Urinary bladder (tissue), 4 donors: ENCODE results near the gene TLL1. TPM values are rescaled to one million over a fixed set of nuclear protein-coding genes. Genes with fewer than 3 reads are reported as not detected.

Source experiments
- DNase-seq: peaks from one replicate; pipeline ENCODE4 v3.0.0-alpha.2; 2015; ENCODE audit errors: extremely low spot score
- H3K27ac ChIP-seq: one replicate; pipeline ENCODE4 v1.5.1; 2013; ENCODE audit warnings: low read depth, mild to moderate bottlenecking, moderate library complexity
- H3K36me3 ChIP-seq: one replicate; pipeline ENCODE4 v1.6.1; 2013; ENCODE audit warnings: mild to moderate bottlenecking, moderate library complexity; ENCODE audit not compliant: insufficient read depth
- H3K4me1 ChIP-seq: one replicate; pipeline ENCODE4 v1.6.1; 2013; ENCODE audit warnings: mild to moderate bottlenecking, moderate library complexity; ENCODE audit not compliant: insufficient read depth
- H3K4me3 ChIP-seq: one replicate; pipeline ENCODE4 v1.5.1; 2013; ENCODE audit warnings: low read depth, low read length
- WGBS: extraction: QIAGEN DNeasy Blood & Tissue Kit; methylation state at CpG from one replicate; pipeline ENCODE4 v1.1.7; 2013; 5-methylcytosine and 5-hydroxymethylcytosine counted together
- polyA plus RNA-seq: library from polyadenylated mRNA; stranded (reverse); fragments of 200-250 nt; gene quantifications from one replicate; pipeline ENCODE4 v1.2.3, GENCODE V29; 2013
- total RNA-seq: library from RNA; depleted of rRNA; stranded (reverse); fragments of >200 nt; gene quantifications from one replicate; pipeline ENCODE4 v1.2.3, GENCODE V29; 2014
- donor health status: healthy with polysubstance abuse.
- donor health status: healthy.

The TLL1 gene
- total and polyA plus RNA-seq, 2 donors: 2.4 to 7.6 TPM

DNA sequence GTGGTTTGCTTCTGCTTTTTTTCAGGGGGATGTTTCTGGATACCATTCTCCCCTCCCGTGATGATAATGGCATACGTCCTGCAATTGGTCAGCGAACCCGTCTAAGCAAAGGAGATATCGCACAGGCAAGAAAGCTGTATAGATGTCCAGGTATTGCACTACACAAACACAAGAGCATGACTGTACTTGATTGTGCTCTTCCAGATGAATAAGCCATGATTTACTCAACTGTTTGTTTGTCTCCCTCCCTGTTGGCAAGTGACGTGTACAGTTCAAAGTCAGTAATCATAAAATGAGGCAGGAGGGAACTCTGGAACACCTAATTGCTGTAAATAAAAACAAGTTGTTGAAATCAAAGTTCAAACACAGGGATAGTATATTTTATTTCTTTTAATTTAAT, 141.4 kb downstream of the TLL1 start:
- DNase-seq: peak; percentile 10
- WGBS: 82% methylated on average over 6 of the region's 6 CpGs
- Histone ChIP-seq H3K36me3 (no peaks in the 10 kb centered on the region), H3K4me1 (no peaks in the 10 kb centered on the region), H3K4me3 (no peak overlapping the region), H3K27ac (no peak overlapping the region)

DNA sequence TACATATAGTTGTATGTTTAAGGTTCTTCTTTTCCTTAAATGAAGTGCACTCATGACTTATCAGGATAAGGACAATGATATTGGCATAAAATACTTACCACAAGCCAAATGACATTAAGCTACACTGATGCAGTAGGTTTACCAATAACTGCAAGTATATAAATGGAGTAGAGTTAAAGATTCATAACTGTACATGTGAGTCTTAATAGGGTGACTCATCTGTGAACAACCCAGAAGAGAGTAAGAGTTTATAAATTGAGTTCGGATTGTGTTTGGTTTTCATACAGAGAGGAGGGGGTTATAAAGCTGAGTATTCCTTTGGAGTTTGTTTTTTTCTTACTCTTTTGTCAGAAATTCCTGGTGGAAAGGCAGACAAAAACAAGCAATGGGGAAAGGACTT, 144.8 kb downstream of the TLL1 start:
- DNase-seq: no peak
- Histone ChIP-seq H3K4me3 (no peak overlapping the region), H3K36me3 (no peaks in the 10 kb centered on the region), H3K4me1 (no peaks in the 10 kb centered on the region), H3K27ac (no peak overlapping the region)
- WGBS: 52% methylated on average over 1 of the region's 1 CpG

DNA sequence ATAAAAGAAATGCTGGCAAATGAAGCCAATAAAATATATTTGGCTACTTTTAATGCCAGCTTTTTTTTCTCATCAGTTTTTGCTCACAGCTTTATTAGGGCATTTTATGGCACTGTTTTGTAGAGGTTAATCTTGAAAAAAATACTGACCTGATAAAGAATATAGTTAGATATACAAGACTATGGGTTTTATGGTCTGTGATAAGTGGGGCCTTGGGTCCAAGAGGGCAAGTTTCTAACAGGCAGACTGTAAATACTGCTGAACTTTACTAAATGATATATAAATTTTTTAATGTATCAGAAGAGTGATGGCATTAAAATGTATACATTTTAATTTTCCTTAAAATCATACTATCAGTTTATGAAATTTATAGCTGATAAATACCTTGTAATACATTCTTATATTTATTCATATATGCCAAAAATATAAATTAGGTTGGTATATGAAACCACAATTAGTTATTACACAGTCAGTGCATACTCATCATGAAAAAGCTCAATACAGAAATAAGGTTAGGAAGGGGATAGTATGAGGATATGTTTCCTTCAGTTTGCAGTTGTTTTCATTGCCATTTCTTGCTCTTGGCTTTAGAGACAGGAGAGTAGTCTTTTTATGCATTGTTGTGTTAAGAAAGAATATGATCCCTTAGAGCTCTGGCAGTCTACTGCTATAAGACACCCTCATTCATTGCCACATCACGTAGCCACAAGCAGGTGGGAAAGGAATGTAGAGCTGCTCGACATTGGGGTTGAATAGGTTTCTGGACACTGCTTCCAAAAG, 146.6 kb downstream of the TLL1 start:
- DNase-seq: no peak
- H3K4me1 ChIP-seq: no peaks in the 10 kb centered on the region
- no peaks in the 10 kb centered on the region for H3K36me3 ChIP-seq
- no peak overlapping the region for H3K27ac ChIP-seq
- WGBS: 70% methylated on average over 2 of the region's 2 CpGs
- H3K4me3 ChIP-seq: no peak overlapping the region

DNA sequence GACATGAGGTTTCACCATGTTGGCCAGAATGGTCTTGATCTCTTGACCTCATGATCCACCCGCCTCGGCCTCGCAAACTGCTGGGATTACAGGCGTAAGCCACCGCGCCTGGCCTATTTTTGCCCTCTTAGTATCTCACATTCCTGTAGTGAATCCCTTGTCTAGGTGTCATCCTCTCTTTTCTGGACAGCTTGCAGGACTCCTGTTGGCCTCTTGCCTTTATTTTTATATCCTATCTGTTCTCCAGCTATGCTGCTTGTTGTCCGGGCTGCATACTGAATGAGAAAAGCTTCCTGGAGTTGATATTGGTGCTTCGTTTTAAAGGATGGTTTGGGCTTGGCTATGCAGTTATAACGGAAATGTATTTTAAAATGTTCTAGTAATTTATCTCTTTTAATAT, 148.6 kb downstream of the TLL1 start:
- Histone ChIP-seq H3K4me1 (no peaks in the 10 kb centered on the region), H3K4me3 (no peak overlapping the region), H3K27ac (no peak overlapping the region), H3K36me3 (no peaks in the 10 kb centered on the region)
- DNase-seq: no peak
- 52% methylated on average over 9 of the region's 9 CpGs for WGBS

DNA sequence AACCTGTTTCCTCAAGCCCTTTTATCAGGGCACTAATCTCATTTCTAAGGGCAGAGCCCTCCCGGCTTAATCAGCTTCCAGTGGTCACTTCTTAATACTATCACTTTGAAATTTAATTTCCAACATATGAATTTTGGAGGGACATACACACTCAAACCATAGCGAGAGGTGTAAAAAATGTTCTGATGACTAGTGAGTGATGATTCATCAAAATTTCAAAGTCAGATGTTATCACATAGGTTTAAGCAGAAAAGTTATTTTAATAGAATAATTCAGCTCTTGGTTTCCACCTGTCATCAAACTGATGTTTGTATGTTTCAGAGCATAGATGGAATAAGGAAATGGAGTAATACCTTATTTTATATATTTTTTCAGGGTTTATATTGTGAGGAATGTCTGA, 161.9 kb downstream of the TLL1 start:
- Histone ChIP-seq H3K36me3 (no peaks in the 10 kb centered on the region), H3K27ac (no peak overlapping the region), H3K4me3 (no peak overlapping the region), H3K4me1 (no peaks in the 10 kb centered on the region)
- WGBS: 93% methylated on average over 2 of the region's 2 CpGs
- DNase-seq: no peak

DNA sequence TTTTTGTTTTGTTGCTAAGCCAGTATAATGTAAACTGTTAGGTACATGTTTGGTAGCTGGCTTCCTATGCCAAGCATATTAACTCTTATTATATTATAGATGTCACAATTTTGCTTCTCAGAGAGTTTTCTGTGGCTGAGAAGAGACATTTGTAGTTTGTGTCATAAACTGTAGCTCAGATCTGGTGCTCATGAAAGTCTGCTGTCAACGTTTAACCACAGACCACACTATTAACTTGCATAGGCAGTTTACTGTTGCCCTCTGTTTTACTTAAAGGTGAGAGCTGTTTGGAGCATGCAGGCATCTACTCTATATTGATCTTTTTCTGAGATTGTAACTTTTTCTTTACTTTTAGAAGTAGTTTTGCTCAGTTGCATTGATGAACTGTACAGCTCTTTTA, 166.8 kb downstream of the TLL1 start:
- Histone ChIP-seq H3K27ac (no peak overlapping the region), H3K36me3 (no peaks in the 10 kb centered on the region), H3K4me3 (no peak overlapping the region), H3K4me1 (no peaks in the 10 kb centered on the region)
- WGBS: 40% methylated on average over 1 of the region's 1 CpG
- no peak for DNase-seq

DNA sequence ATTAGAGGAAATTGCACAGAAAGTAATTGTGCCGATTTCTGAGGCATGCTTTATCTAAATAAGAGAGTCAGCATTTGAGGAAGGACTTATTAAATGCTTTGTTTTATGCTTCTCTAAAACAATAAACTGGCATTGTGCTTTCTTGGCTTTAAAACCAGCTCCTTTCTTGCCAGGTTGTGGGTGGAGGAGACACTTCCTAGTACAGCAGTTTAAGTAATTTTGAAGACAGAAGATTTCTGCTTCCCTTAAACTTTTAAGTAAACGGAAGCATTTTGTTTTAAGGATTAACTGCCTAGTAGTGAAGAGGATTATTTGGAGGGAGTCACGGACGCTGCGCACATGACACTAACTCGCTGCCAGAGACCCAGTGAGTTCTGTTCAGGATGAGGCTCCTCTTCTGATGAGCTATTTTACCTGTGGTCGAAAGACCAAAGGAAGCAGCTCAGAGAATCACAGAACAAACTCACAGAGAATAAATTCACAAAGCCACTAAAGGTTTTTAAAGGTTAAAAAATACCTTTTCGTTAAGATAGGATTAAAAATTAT, 169.5 kb downstream of the TLL1 start:
- WGBS: 8% methylated on average over 8 of the region's 8 CpGs
- Histone ChIP-seq H3K4me1 (no peaks in the 10 kb centered on the region), H3K36me3 (no peaks in the 10 kb centered on the region), H3K27ac (no peak overlapping the region), H3K4me3 (no peak overlapping the region)
- DNase-seq: no peak

DNA sequence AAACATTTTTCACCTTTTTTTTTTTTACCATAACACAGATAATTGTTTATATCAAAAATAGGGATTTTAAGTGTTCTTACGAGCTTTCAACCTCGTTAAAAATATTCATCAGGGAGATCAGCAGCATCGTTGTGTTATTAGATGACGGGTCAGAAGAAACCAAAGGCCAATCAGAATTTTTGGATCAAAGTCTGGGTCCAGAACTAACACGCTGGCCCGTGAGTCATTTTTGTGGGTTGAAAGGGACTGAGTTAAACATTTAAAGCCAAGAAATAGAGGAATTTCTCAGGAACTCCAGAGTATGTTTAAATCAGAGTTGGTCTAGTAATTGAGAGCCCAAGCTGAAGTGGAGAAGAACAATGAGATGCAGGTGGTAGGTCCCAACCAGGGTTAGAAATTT, 170.8 kb downstream of the TLL1 start:
- H3K27ac ChIP-seq: no peak overlapping the region
- WGBS: 52% methylated on average over 6 of the region's 6 CpGs

DNA sequence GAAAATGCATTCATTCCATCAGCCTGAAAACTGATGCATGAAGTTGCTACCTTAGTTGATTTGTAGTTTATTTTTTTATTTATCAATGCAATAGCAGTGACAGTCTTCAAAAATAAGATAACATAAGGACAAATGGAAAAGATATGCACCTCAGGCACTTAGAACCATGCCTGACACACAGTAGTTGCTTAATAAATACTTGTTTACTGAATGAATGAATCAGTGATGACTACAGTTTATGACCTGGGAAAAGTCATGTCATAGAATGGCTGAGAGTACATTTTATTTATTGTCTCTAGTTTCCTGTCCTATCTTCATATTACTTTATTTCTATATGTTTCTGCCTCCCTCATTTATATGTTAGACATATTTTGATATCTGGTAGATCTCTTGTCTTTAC, 171.8 kb downstream of the TLL1 start:
- Histone ChIP-seq H3K4me3 (no peak overlapping the region), H3K4me1 (no peaks in the 10 kb centered on the region), H3K27ac (no peak overlapping the region), H3K36me3 (no peaks in the 10 kb centered on the region)
- no peak for DNase-seq

More for the DNA sequence above, 170.8 kb downstream of the TLL1 start:
- Histone ChIP-seq H3K4me1 (no peaks in the 10 kb centered on the region), H3K4me3 (no peak overlapping the region), H3K36me3 (no peaks in the 10 kb centered on the region)
- no peak for DNase-seq

DNA sequence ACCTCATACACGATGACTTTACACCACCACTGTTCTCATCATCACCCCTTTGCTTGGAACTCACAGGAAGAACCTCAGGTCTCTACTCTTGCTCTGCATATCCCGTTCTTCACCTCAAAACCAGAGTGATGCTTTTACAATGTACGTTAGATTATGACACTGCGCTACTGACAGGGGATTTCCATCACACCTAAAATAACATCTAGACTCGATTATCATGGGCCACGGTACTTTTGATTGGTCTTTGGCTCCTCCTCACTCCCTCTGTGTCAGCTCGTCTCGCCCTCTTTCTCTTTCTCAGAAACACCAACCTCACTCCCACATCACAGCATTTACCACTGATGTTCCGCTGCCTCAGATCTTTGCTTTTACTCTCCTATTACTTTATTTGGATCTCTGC, 172.4 kb downstream of the TLL1 start:
- DNase-seq: no peak
- H3K36me3 ChIP-seq: no peaks in the 10 kb centered on the region
- 82% methylated on average over 9 of the region's 9 CpGs for WGBS
- H3K27ac ChIP-seq: no peak overlapping the region
- H3K4me1 ChIP-seq: no peaks in the 10 kb centered on the region
- no peak overlapping the region for H3K4me3 ChIP-seq

DNA sequence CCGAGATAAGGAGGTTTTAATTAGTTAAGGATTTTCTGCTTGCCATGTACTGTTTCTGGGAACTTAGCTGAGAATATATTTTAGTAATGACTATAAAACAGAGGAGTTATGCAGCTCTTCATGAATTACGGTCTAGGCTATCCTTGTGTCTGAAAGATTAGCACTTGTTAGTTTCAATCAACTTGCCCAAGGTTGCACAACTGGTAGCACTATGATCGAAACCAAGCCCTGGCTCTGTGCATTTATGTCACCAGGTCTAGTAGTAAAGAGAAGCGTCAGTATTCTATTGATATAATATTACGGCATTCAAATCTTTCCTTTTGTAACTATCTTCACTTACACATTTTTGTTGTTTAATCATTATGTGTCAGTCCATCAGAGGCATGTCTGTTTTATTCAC, 176.0 kb downstream of the TLL1 start:
- no peak for DNase-seq
- no peak overlapping the region for H3K27ac ChIP-seq
- 51% methylated on average over 5 of the region's 5 CpGs for WGBS
- no peak overlapping the region for H3K4me3 ChIP-seq
- H3K4me1 ChIP-seq: no peaks in the 10 kb centered on the region
- no peaks in the 10 kb centered on the region for H3K36me3 ChIP-seq

DNA sequence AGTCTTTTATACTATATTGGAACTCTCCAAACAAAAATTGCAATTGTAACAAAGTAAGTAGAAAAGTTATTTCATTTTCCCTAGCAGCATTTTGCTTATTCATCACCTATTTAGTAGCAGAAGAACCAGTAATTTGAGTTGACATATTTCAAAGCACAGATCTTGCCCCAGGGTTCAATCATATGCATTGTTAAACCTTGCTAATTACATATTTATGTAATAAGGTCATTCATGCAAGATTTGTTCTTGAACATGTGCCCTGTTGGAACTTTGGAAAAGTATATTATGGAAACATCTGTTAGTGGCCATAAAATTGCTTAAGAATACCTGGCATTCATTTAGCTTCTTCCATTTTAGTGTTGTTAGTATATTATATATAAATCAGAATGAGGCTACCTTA, 191.7 kb downstream of the TLL1 start:
- DNase-seq: no peak
- no peaks in the 10 kb centered on the region for H3K4me1 ChIP-seq

DNA sequence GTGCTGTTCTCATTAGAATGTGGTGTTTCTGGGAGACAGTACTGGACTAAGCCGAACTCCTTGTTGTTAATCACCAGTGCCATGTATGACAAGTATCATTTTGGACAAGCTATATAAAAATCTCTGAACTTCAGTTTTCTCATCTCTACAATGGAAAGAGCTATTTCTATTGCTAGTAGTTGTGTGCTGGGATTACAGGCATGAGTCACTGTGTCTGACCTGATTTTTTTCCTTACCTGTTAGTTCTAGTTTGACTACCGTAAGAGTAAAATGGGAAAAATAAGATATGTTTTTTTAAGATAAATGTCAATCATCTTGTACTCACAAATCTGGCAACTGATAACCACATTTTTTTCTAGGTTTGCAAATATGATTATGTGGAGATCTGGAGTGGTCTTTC, 192.3 kb downstream of the TLL1 start:
- Histone ChIP-seq H3K4me1 (no peaks in the 10 kb centered on the region), H3K27ac (no peak overlapping the region)
- WGBS: 97% methylated on average over 2 of the region's 2 CpGs

More for the DNA sequence above, 191.7 kb downstream of the TLL1 start:
- Histone ChIP-seq H3K4me3 (no peak overlapping the region), H3K27ac (no peak overlapping the region), H3K36me3 (no peaks in the 10 kb centered on the region)

DNA sequence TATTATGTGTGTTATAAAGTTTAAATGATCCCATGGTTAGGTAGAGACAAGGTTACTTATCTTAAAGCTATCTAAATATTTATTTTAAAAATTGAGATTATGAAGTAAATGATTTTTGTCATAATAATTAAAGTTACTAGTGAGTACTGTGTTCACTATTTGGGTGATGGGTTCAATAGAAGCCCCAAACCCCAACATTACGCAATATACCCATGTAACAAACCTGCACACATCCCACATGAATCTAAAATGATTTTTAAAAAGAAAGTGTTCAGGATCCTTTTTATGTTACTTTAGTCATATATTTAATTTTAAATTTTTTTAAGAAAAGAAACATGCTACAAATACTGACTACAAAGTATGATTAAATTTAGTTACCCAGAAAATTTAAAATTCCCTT, 193.9 kb downstream of the TLL1 start:
- H3K4me3 ChIP-seq: no peak overlapping the region
- H3K4me1 ChIP-seq: no peaks in the 10 kb centered on the region
- 97% methylated on average over 1 of the region's 1 CpG for WGBS
- DNase-seq: no peak
- no peak overlapping the region for H3K27ac ChIP-seq
- H3K36me3 ChIP-seq: no peaks in the 10 kb centered on the region

More for the DNA sequence above, 192.3 kb downstream of the TLL1 start:
- no peak overlapping the region for H3K4me3 ChIP-seq
- no peaks in the 10 kb centered on the region for H3K36me3 ChIP-seq
- DNase-seq: no peak
